ENCODE results near the gene DIPK1A.

DNA sequence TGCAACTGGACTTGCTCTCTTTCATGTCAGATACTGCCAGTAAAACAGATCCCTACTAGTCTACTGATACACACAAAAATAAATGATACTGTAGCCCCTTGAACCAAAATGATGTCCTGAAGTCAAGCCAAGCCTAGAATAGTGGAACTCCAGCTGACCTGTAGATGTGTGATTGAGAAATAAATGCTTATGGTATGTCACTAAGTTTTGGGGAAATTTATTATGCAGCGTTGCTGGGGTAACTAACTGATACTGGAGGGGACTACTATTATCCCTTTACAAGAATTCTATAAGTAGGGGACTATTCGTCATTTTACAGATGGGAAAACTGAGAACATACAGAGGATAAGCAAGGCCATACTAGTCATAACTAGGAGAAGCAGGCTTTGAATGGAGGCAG is 73.8 kb downstream of the DIPK1A start:
- TF ChIP-seq, protein P1, sequence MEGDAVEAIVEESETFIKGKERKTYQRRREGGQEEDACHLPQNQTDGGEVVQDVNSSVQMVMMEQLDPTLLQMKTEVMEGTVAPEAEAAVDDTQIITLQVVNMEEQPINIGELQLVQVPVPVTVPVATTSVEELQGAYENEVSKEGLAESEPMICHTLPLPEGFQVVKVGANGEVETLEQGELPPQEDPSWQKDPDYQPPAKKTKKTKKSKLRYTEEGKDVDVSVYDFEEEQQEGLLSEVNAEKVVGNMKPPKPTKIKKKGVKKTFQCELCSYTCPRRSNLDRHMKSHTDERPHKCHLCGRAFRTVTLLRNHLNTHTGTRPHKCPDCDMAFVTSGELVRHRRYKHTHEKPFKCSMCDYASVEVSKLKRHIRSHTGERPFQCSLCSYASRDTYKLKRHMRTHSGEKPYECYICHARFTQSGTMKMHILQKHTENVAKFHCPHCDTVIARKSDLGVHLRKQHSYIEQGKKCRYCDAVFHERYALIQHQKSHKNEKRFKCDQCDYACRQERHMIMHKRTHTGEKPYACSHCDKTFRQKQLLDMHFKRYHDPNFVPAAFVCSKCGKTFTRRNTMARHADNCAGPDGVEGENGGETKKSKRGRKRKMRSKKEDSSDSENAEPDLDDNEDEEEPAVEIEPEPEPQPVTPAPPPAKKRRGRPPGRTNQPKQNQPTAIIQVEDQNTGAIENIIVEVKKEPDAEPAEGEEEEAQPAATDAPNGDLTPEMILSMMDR (IDR thresholded peaks at IDR 0.05) = no peak
- no peak for TF ChIP-seq POLR2A (IDR thresholded peaks at IDR 0.05)

Measured in adrenal gland (tissue), 5 donors.